Fibroblast of skin of left quadriceps (primary cell): ENCODE results near the gene RAD23A.
A peak's percentile ranks its signal among the peaks of the same experiment; 100 is the strongest.
"Not testable (repeated sequence)": the region's sequence is repeated elsewhere in the genome, so short reads cannot be mapped to it uniquely, and the experiment has no call there.

Source experiments
- DNase-seq, 2 experiments: peaks; one replicate each; pipeline ENCODE4 v3.0.0-alpha.2; 2013; ENCODE audit warnings: low read depth in 2 of 2

Gene RAD23A

DNA sequence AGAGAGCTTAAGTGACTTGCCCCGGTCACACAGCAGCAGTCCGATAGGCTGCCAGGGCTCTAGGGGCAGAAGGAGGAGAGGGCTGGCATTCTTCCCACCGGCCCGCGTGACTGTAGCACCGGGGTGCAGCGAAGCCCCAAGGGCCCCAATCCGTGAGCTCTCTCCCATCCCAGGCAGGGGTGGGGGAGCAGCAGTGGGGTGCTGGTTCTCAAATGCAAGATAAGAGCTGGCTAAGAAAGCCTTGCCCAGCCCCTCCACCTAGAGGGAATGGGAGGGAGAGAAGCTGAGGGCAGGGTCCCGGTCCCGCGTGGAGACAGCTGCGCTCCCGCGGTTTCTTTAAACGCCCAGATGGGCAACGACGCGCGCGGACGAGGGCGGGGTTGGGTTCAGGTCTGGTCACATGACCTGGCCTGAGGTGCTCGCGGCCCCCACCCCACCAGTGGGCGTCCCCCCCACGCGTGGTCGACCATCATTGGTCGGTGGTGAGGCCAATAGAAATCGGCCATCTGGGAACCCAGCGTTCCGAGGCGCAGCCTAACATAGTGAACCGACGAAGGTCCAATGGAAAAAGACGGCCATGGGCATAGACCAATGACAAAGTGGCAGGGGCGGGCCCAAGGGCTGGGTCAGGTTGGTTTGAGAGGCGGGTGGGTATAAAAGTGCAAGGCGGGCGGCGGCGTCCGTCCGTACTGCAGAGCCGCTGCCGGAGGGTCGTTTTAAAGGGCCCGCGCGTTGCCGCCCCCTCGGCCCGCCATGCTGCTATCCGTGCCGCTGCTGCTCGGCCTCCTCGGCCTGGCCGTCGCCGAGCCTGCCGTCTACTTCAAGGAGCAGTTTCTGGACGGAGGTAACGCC, 7.5 kb upstream of the RAD23A start, which contains the start of gene CALR:
Gene CALR, plus strand, starts transcription at position 683 of the 852 bp plus-strand sequence. Its CDS starts 71 bp downstream, at position 754.
- DNase-seq, result peak; percentile 100

- no peak for DNase-seq
These were observed 6.7 kb upstream of the RAD23A start for GRCh38 chr19:12938779-12939601.

- no peak for DNase-seq
These were observed 5.7 kb upstream of the RAD23A start for GRCh38 chr19:12939975-12940423.

DNA sequence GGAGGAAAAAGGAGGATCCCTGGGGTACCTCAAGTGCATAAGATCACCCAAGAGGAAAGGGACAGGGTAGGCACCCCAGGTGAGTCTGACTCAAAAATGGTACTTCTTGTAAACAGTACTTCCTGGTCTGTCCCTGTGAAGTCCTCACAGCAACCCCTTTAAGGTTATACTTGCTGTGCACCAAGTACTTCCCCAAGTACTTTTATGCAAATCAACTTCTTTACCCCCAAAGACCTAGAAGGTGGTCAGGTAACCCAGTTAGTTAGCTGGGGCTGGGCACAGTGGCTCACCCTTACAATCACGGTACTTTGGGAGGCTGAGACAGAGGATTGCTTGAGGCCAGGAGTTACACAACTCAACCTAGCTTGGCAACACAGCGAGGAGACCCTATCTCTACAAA, 4.8 kb upstream of the RAD23A start:
- DNase-seq, result no peak

DNA sequence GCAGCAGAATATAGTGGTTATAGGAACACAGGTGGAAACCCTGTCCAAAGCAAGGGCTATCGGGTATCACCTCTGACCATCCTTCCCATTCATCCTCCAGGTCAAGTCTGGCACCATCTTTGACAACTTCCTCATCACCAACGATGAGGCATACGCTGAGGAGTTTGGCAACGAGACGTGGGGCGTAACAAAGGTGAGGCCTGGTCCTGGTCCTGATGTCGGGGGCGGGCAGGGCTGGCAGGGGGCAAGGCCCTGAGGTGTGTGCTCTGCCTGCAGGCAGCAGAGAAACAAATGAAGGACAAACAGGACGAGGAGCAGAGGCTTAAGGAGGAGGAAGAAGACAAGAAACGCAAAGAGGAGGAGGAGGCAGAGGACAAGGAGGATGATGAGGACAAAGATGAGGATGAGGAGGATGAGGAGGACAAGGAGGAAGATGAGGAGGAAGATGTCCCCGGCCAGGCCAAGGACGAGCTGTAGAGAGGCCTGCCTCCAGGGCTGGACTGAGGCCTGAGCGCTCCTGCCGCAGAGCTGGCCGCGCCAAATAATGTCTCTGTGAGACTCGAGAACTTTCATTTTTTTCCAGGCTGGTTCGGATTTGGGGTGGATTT, 2.1 kb upstream of the RAD23A start:
- DNase-seq, result no peak

GRCh38 chr19:12944104-12944674, 1.5 kb upstream of the RAD23A start:
- no peak for DNase-seq

GRCh38 chr19:12946092-12946721, 545 bp downstream of the RAD23A start:
- no peak for DNase-seq

GRCh38 chr19:12946731-12947496, 1.3 kb downstream of the RAD23A start:
- DNase-seq, result no peak

DNA sequence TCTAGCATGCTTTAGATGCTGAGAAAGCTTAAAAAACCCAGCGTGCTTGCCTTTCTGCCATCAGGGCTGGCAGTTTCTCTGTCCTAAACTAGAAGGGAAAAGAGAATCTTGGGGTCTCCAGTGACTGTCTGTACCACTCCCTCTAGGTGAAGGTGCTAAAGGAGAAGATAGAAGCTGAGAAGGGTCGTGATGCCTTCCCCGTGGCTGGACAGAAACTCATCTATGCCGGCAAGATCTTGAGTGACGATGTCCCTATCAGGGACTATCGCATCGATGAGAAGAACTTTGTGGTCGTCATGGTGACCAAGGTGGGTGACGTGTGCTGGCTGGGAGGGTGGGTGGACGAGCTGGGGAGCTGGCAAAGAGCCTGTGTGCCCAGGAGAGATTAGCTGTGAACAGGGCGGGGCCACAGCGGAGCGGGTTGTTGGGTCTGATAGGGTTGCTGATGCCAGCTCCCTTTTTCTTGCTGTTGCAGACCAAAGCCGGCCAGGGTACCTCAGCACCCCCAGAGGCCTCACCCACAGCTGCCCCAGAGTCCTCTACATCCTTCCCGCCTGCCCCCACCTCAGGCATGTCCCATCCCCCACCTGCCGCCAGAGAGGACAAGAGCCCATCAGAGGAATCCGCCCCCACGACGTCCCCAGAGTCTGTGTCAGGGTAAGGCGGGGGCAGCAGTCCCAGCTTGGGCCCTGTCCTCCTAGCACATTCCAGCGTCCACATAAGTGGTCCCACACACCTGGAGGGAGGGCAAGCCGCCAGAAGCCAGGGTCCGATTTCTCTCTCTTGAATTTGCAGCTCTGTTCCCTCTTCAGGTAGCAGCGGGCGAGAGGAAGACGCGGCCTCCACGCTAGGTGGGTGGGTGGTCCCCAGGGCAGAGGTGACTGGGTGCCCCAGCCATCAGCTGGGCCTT, 2.3 kb downstream of the RAD23A start:
- no peak for DNase-seq

- DNase-seq, result no peak
These were observed 3.1 kb downstream of the RAD23A start for GRCh38 chr19:12948612-12949362.

DNA sequence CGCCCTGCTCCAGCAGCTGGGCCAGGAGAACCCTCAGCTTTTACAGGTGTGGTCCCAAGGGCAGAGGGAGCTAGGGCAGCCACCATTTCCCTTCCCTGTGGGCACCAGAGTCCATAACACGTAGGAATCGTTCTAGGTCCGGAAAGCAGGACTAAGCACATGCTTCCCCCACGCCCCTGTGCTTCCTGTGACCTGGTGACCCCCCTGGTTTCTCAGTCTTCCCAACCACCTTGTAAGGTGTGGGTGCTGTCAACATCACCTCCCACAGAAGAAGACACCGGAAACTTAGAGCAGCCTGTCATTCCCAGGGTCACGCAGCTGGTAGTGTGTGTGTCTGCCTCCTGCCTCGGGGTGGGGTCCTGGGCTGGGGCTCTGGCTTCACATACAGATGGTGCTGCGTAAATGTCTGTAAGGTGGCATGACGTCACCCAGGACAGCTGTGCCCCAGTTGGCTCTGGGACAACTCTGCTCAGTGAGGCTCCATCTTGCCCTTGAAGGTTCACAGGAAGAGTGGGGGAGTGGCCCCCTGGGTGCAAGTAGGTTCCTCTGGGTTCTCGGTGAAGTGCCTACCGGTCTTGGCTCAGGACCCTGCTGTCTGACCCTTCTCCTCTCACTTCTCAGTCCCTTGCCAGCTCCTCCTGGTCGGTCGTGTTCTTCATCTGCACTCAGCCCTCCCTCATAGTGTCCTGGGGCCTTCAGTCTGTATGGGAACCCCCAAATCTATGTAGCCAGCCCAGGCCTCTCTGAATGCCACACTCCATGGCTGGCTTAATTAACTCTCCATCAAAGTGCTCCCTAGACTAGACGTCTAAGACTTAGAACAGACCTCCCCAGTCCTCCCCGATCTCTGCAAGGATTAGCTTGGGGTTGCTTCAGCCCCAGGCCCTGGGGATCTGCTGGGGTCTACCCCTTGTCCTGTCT, 4.0 kb downstream of the RAD23A start:
- no peak for DNase-seq

- DNase-seq, result not testable (repeated sequence)
These were observed 6.4 kb downstream of the RAD23A start for GRCh38 chr19:12952050-12952449.

- no peak for DNase-seq
These were observed 7.0 kb downstream of the RAD23A start for GRCh38 chr19:12952488-12953137.

- DNase-seq, result no peak
These were observed 7.6 kb downstream of the RAD23A start for GRCh38 chr19:12953138-12953798.

DNA sequence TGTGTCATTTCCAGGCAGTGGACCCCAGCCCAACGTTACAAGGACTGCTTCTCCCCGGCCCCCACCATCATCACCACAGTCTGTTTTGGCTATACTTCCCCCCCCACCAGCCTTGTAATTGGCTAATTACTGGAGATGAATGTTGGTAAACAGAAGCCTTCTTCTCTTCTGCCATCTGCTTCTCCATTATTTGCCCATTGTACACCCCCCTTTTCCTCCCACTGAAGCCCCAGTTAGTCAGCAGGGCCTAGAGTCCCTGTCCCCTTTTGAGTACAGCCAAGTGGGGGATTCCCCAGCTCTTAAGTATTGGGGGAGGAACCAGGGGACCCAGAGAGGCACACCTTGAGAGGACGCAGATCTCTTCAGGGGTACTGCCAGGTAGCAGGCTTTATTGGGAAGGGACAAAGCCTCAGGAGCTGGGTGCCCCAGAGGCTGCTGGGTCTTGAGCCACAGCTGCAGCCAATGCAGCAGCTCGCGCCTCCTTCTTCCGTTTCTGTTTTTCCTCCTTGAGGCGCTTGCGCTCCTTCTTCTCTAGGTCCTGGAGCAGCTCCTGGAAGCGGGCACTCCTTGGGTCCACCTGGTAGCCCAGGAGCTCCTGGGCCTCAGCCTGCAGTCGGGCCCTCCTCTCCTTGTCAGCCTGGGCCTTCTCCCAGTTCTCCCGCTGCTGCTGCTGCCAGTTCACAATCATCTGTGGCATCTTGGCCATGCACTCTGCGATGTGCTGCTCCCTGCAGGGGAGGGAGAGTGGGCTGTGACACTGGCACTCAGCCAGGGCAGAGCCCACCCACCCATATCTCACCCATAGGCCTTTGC, 8.3 kb downstream of the RAD23A start:
- no peak for DNase-seq

GRCh38 chr19:12954612-12954962, 8.9 kb downstream of the RAD23A start:
- no peak for DNase-seq
